ENCODE data around the gene FAR2. TPM values are rescaled to one million over a fixed set of nuclear protein-coding genes. Genes with fewer than 3 reads are reported as not detected.

Gene FAR2
- total and polyA plus RNA-seq, 2 of the 13 experiments (the other 11 are each of a cell fraction or from before 2014, with no cell fraction given), result not detected

DNA sequence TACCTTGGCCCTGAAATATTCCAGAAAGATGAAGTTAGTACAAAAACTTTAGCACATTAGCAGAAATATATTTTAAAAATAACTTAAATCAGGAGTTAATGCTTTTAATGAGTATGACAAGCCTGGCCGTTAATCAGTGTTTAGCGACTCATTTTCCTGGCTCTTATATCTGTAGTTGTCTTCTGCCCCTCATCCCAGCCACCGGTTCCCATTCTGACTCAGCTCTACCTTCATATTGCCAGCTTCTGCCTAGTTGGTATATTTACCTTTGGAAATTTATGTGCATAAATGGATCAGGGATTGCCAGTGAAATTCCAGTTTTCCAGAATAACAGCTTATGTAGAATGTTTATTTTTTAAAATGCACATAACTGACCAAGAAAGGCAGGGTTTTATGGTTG lies 152.0 kb downstream of the FAR2 start (continued):
- TF ChIP-seq, protein P1, sequence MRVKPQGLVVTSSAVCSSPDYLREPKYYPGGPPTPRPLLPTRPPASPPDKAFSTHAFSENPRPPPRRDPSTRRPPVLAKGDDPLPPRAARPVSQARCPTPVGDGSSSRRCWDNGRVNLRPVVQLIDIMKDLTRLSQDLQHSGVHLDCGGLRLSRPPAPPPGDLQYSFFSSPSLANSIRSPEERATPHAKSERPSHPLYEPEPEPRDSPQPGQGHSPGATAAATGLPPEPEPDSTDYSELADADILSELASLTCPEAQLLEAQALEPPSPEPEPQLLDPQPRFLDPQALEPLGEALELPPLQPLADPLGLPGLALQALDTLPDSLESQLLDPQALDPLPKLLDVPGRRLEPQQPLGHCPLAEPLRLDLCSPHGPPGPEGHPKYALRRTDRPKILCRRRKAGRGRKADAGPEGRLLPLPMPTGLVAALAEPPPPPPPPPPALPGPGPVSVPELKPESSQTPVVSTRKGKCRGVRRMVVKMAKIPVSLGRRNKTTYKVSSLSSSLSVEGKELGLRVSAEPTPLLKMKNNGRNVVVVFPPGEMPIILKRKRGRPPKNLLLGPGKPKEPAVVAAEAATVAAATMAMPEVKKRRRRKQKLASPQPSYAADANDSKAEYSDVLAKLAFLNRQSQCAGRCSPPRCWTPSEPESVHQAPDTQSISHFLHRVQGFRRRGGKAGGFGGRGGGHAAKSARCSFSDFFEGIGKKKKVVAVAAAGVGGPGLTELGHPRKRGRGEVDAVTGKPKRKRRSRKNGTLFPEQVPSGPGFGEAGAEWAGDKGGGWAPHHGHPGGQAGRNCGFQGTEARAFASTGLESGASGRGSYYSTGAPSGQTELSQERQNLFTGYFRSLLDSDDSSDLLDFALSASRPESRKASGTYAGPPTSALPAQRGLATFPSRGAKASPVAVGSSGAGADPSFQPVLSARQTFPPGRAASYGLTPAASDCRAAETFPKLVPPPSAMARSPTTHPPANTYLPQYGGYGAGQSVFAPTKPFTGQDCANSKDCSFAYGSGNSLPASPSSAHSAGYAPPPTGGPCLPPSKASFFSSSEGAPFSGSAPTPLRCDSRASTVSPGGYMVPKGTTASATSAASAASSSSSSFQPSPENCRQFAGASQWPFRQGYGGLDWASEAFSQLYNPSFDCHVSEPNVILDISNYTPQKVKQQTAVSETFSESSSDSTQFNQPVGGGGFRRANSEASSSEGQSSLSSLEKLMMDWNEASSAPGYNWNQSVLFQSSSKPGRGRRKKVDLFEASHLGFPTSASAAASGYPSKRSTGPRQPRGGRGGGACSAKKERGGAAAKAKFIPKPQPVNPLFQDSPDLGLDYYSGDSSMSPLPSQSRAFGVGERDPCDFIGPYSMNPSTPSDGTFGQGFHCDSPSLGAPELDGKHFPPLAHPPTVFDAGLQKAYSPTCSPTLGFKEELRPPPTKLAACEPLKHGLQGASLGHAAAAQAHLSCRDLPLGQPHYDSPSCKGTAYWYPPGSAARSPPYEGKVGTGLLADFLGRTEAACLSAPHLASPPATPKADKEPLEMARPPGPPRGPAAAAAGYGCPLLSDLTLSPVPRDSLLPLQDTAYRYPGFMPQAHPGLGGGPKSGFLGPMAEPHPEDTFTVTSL (CRISPR knock-in tag; IDR thresholded peaks at IDR 0.05; ENCODE audit: borderline replicate concordance), result no peak

DNA sequence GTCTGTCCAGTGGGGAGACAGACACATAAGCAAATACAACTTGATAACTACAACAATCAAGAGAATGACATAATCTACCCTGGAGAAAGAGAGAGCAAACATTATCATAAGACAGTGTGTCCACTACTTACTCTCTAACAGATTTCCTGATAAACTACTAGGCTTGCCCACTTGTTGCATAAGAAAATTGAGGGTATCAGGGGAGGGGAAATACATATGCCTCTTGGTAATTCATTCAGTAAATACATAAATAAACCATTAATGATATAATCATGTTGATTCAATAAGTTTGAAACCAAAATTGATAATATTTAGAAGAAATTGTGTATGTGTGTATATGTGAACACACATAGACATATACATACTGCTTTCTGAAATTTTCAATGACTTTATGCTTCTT lies 155.3 kb downstream of the FAR2 start:
- Histone ChIP-seq H2AFZ (ENCODE audit: low read length) (no peak overlapping the region), H3K4me2 (ENCODE audit: low read depth, low read length) (no peak overlapping the region), H3K27ac (ENCODE audit: extremely low read length, insufficient read depth, low read length) (no peak overlapping the region), H3K9me3 (ENCODE audit: low read length) (no peaks in the 10 kb centered on the region), H3K36me3 (replicated peaks in 1 of 2; ENCODE audit: control insufficient read depth in 1 of 2, insufficient read depth in 2 of 2, low read length in 2 of 2) (no peaks in the 10 kb centered on the region), H3K9ac (ENCODE audit: insufficient read depth, low read depth, low read length) (no peak overlapping the region), H3K79me2 (ENCODE audit: insufficient read depth, low read length) (no peaks in the 10 kb centered on the region), H3K4me1 (ENCODE audit: insufficient read depth, low read length) (no peaks in the 10 kb centered on the region), H4K20me1 (ENCODE audit: insufficient read depth, low read length) (no peaks in the 10 kb centered on the region), H3K4me3 (replicated peaks in 1 of 3; ENCODE audit: insufficient read depth in 1 of 3, low read depth in 2 of 3, low read length in 3 of 3) (no peak overlapping the region), H3K27me3 (ENCODE audit: control insufficient read depth in 1 of 2, insufficient read depth in 2 of 2, low read length in 2 of 2) (no peaks in the 10 kb centered on the region)
- FAIRE-seq, result no peak
- ChIA-PET POLR2A (no interaction called here), CTCF (ENCODE audit: low intra/inter-chr PET ratio, low total read pairs) (no interaction called here)
- no TSS peak for BruUV-seq (replicated peaks)
- intact Hi-C loops (cut with micrococcal nuclease; ENCODE audit: unreplicated experiment), result no loop called here
- in situ Hi-C loops (cut with HindIII; ENCODE audit: extremely low pct_ligation_motif_present, low pct_unique_long_range_greater_than_20kb), result no loop called here
- no peak for ATAC-seq
- DNase-seq (ENCODE audit: low spot score), result no peak
- TF ChIP-seq, protein P2, sequence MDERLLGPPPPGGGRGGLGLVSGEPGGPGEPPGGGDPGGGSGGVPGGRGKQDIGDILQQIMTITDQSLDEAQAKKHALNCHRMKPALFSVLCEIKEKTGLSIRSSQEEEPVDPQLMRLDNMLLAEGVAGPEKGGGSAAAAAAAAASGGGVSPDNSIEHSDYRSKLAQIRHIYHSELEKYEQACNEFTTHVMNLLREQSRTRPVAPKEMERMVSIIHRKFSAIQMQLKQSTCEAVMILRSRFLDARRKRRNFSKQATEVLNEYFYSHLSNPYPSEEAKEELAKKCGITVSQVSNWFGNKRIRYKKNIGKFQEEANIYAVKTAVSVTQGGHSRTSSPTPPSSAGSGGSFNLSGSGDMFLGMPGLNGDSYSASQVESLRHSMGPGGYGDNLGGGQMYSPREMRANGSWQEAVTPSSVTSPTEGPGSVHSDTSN (CRISPR knock-in tag; IDR thresholded peaks at IDR 0.05), result no peak
- TF ChIP-seq ZNF326 (CRISPR knock-in tag; IDR thresholded peaks at IDR 0.05; ENCODE audit: borderline replicate concordance) (no peak), EP300 (IDR thresholded peaks at IDR 0.05; ENCODE audit: low read depth in 2 of 2, low read length in 2 of 2) (no peak), EP300 (CRISPR knock-in tag; IDR thresholded peaks at IDR 0.05; ENCODE audit: borderline replicate concordance) (no peak), ZNF484 (CRISPR knock-in tag; IDR thresholded peaks at IDR 0.05; ENCODE audit: borderline replicate concordance, low read depth) (no peak), JDP2 (CRISPR knock-in tag; IDR thresholded peaks at IDR 0.05; ENCODE audit: borderline replicate concordance) (no peak), ZNF121 (CRISPR knock-in tag; IDR thresholded peaks at IDR 0.05) (no peak), DPF2 (CRISPR knock-in tag; IDR thresholded peaks at IDR 0.05; ENCODE audit: borderline replicate concordance, low read depth) (no peak), ZNF768 (CRISPR knock-in tag; IDR thresholded peaks at IDR 0.05) (no peak), SRSF9 (IDR thresholded peaks at IDR 0.05; ENCODE audit: borderline replicate concordance, insufficient read depth, low read depth, low read length, poor library complexity, severe bottlenecking) (no peak)
- TF ChIP-seq, protein P3, sequence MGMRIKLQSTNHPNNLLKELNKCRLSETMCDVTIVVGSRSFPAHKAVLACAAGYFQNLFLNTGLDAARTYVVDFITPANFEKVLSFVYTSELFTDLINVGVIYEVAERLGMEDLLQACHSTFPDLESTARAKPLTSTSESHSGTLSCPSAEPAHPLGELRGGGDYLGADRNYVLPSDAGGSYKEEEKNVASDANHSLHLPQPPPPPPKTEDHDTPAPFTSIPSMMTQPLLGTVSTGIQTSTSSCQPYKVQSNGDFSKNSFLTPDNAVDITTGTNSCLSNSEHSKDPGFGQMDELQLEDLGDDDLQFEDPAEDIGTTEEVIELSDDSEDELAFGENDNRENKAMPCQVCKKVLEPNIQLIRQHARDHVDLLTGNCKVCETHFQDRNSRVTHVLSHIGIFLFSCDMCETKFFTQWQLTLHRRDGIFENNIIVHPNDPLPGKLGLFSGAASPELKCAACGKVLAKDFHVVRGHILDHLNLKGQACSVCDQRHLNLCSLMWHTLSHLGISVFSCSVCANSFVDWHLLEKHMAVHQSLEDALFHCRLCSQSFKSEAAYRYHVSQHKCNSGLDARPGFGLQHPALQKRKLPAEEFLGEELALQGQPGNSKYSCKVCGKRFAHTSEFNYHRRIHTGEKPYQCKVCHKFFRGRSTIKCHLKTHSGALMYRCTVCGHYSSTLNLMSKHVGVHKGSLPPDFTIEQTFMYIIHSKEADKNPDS (CRISPR knock-in tag; IDR thresholded peaks at IDR 0.05), result no peak
